Non-pigmented ciliary epithelial cell (primary cell): Measurements from ENCODE around the gene DLG2.

Experiments used
- DNase-seq: peaks from one replicate; pipeline ENCODE4 v3.0.0-alpha.2; 2010; ENCODE audit warnings: low read depth

DLG2 gene

DNA sequence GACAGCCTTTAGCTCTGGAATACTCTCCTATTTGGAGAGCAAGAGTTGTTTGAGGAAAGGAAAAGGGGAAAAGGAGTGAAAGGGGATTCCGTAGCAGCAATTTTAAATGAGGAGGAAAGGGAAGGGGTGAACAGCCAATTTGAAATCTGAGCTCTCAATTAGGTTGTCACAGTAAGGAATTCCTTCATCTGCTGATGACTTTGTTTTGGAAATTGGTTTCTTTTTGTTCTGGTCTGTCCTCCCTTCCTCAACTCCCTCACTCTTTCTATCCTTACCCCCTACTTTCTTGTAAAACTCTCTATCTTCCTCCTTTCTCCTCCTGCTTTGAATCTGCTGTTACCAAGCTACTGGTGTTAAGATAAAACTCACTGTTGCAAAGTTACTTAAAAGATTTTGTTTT is 1155.6 kb downstream of the DLG2 start:
- DNase-seq: no peak

DNA sequence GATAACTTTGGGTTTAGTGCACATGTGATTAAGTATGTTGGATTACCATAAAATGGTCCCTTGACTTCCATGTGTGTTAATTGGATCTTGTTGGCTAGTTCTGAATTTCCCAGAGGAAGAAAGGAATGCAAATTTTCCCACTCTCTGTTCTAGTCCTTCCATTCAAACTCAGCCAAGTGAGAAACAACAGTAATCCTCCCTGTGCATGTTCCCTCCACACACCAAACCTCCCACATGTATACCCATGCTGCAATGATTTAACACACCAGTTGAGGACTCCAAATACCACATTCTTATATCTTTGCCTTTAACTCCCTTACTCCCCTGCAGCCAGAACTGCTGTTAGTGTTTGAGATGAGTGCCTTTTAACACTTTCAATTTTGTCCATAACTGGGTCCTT is 1158.9 kb downstream of the DLG2 start:
- no peak for DNase-seq

DNA sequence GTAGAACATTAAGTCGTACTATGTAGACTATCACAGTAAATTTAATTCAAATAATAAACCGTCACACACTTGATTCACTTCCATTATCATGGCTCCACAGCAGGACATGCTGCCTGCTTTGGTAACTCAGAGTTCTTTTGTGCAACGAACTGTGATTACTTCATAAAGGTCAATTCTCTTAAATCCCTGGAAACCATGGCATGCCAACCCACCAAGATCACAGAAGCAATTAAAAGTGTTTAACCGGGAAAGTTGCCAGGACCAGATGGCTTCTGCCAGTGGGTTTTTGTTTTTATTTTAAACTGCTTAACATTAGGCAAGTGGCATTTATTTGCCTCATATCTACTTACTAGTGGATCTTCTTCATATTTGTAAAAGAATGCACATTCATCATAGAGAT is 1162.1 kb downstream of the DLG2 start:
- DNase-seq: no peak

DNA sequence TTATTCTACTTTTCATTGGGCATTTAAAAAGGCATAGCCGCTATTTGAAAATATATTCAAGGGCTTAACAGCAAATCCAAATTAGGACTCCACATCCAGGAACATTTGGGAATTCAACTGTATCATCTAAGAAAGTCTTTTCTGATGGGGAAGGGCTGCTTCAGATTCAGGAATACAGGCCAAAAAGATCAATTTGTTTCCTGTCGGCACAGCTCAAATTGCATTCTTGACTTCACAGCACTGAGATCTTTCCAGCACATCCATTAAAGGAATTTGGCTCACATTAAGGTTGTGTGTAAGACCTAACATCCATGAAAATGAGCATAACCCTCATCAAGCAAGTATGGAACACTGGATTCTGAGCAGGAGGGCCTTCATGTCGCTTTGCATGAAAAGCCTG is 1171.5 kb downstream of the DLG2 start:
- no peak for DNase-seq

DNA sequence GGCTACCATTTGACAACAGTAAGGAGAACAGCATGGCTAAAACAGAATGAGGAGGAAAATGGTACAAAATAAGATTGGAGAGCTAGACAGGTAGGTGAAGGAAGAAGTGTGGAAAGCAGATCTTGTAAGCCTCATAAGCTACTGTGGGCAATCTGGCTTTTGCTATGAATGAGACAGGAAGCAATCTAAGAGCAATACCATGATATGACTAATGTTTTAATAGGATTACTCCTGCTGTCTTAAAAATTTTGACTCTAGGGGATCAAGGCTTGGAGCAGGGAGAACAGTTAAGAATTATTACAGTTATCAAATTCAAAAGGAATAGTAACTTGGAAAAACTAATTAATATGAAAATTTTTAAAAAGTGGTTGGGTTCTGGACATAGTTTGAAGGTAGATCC is 1174.9 kb downstream of the DLG2 start:
- DNase-seq: no peak

DNA sequence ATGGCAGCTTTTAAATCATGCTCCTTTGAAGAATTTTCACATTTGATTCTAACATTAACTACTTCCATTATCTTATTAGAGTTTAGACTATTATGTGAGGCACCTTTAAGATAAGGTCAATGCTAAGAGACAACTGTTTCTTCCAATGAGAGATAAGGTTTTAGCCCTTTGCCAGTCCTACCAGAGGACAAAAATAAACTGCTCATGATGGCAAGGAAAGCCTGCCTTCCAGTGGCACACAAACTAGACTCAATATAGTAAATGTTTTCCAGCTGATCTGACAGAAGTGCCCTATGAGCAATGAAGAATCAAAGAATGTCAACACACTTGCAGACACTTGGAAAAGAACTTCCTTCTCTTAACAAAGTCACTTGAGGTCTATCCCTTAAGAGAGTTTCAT is 1188.6 kb downstream of the DLG2 start:
- no peak for DNase-seq

DNA sequence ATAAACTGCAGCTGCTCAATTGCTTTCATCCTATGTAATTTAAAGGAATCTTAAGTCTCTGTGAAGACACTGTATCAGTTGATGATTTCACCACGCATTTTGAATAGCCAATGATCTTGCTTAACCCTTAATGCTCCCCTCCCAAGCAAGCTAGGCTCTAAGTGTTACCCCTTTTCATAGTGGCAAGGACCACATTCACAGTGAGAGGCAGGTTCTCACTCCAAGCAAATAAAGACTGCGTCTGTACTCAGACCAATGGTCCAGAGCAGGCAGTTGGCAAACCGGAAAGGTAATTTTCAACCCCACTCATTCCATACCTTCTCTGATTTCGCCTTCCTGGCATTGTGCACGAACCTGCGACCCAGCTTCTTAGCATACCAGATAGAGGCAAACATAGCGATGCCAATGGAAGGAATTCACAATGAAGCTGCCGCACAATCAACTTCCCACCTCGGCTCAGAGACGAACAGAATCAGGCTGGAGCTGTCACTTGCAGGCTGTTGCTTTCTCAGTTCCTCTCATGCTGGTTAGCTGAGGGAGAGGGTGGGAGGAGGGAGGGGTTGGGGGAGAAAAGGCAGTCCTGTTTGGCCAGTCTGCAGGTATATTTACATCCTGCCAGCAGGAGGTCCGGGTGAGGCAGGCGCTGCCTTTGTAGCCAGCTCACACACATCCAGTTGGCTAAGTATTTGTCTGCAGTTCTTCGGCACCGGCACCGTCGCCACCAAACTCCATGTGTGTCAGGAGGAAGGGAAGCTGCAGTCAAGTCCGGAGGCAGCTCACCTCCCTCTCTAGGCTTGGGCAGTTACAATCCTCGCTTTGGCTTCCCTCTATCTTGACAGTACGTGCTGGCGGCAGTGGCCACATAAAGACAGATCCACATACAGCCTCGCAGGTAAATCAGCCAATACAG is 1189.8 kb downstream of the DLG2 start:
- no peak for DNase-seq

DNA sequence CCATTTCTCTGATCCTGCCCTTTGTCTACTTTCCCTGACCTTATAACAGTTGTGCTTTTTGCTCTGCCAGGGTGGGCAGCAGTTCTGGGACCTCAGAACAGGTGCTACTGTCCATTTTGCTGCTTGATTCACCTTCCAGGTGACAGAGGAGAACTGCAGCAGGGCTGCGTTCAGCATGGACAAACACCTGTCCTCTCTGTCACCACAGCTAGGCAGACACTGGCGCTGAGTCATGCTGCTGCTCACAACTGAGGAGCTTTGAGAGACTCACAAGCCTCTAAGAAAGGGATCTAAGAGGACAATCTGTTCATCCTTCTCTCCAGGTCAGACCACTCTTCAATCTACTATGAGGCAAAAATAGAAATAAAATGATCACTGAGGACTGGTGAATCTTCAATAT is 1196.5 kb downstream of the DLG2 start:
- DNase-seq: no peak

DNA sequence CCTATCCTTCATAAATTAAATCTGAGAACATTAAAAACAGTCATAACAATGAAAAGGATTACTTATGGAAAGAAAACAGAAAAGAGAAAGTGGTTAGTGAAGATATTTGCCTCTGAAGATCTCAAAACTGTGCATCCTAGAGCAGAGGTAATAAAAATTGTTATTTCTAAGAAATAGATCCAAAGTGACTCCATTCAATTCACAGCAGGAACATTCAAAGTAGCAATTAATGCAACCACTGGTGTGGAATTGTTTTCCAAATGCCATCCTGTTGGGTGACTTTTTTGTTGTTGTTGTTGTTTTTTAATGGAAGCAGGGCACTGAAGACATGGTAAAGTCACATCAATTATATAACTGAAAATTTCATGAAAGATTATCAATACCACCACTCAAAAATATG is 1201.5 kb downstream of the DLG2 start:
- DNase-seq: no peak

DNA sequence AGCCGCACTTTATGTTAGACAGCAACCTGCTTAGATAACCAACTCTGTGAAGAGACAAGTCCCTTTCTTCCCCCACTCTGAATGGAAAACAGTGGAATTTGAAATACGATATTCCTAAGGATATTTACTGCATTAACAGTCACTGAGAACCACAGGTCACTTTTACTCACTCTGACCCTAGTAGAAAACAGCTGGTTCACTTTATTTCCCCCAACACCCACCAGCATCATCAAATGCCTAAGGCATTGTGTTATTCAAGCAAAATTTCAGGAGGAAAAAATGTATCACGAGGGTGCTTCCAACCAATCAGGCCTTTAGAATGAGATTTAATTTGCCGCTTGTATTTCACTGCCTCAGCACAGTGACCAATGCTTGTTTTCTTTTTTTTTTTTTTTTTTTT is 1206.9 kb downstream of the DLG2 start:
- peak; percentile 30 for DNase-seq

DNA sequence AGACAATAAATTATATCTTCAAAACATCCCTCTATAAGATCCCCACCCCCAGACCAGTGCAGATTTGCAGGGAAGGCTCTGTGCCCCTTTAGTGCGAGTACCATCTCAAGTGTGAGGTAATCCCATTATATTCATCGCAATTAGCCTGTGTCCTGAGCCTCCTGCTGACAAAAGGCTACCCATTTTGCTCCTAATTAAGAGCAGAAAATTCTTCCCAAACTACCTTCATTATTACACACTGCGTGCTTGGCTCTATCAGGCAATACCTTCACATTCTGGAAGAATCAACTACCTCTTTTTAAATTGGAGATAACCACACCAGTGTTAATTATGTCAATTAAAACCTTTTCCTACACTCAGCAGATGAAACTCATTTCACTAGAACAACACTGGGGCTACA is 1207.5 kb downstream of the DLG2 start:
- DNase-seq: no peak

DNA sequence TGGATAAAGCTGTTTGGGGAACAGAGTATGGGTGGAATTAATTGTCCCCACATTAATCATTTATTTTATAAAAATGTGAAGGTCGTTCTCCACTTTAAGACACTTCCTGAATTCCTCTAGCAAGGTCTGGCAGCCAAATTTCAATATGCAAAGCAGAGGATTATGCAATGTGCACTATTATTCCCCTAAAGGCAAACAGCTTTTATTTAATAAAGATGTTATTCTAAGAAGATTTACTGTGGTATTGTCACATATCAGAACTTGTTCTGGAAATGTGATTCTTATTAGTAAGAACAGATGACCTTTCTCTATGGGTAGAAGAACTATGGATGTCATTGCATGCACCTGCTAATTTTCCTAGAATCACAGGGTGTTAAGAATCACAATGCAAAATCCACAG is 1212.2 kb downstream of the DLG2 start:
- no peak for DNase-seq

DNA sequence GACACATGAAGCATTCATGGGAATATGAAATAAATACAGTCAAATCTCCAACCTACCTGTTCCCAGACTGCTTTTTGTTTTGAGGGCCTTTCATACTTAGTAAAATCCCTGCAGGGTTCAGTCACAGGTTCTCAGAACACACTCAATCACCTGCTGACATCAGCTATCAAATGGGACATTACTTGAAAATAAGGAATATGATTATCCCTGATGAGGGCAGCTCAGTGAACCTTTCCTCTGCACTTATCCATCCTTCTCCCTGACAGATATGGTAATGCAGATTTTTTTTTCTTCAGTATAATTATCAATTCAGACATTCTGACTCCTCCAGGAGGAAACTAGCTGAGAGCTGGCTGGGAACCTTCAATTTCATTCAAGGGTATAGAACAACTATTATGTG is 1213.6 kb downstream of the DLG2 start:
- DNase-seq: no peak

DNA sequence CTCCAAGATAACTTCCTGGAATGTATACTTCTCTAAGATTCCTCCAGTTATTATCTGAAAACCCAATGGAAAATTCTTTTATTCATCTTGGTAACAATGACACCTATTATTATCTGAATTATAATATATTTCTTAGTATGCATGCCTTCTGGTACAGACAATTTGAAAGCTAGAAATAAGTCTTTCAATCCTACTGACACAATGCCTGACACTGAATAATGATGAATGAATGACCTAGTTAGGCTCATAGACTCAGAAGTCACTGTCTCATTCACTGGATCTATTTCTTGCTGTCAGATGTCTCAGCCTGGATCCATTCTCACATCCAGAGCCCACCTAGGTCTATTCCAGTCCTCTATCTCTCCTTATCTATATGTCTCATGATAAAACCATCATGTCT is 1214.3 kb downstream of the DLG2 start:
- no peak for DNase-seq

DNA sequence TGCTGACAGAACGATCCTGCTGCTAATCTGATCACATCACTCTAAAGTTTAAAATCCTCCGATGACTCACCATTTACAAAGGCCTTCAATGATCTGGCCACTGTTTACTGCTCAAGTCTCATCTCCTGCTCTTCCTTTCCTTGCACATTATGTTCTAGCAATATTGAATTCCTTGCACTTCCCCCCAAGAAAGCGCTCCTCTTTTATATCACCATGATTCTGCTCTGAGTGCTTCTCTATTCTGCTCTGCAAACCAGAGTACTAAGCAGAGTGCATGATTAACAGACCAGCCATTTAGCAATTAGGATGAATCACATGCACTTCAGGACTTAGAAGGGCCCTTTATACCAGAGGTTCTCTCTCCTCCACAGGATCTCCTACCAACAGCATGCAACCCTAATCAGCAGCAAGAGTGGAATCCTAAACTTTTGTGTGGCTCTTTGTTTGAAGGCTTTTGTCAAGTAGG is 1218.2 kb downstream of the DLG2 start:
- DNase-seq: no peak

DNA sequence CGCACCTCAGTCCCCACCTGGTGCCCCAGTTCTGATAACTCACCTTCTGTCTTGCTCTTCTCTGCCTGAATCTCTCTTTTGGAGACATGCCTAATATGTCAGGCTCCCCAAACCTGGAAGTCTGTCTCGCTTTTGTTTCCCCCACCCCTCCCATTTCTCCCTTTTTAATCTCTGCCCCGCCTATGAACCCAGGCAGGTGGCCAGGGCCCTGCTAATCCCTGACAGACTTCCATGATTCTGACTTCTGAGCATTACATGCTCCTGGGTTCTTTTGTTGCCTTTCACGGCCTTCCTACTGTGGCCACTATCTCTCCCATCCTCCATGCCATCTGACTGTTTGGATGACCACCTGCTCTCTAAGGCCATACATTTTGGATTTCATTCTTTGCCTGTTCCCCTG is 1220.1 kb downstream of the DLG2 start:
- no peak for DNase-seq

DNA sequence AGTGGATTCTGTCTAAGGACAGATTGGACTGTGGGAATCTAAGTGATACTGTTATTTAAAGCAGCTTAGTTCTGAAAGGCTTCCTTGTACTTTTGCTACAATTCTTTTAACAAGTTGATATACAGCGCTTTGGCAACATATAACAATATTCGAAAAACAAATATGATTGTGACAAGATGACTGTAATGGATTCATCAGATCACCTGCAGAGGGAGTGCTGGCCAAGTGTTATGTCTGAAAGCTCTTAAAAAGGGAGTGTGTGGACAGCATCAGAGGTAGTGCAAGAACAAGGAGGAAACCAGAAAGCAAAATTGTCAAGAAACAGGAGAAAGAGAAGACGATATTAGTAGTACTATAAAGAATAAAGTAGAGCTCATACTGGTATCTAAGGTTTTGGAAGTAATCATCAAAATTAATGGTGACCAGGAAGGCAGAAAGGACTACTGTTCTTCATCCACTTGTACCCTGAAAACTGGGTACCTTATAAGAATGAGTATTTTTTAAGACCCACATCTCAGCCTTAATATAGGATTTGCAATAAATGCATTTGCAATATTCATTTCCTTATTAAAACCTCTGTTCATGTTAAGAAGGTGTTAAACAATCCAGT is 1229.0 kb downstream of the DLG2 start:
- DNase-seq: no peak

DNA sequence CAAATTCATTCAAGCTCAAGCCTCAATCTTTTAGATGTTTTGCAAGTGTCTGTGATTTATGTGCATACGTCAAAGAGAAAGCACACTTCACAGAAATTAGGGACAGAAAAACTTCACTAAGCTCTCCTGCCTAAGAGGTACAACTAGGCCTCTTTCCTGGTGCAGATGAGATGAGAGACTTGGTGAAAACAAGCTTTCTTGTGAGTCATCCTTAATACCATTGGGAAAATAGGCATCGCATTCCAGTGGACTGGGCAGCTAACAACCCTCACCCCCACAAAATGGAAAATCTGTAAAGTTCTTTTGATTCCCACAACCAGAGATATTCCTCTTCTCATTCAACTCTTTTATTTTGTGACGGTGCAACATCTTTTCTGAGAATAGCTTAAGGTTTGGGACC is 1230.6 kb downstream of the DLG2 start:
- DNase-seq: no peak

DNA sequence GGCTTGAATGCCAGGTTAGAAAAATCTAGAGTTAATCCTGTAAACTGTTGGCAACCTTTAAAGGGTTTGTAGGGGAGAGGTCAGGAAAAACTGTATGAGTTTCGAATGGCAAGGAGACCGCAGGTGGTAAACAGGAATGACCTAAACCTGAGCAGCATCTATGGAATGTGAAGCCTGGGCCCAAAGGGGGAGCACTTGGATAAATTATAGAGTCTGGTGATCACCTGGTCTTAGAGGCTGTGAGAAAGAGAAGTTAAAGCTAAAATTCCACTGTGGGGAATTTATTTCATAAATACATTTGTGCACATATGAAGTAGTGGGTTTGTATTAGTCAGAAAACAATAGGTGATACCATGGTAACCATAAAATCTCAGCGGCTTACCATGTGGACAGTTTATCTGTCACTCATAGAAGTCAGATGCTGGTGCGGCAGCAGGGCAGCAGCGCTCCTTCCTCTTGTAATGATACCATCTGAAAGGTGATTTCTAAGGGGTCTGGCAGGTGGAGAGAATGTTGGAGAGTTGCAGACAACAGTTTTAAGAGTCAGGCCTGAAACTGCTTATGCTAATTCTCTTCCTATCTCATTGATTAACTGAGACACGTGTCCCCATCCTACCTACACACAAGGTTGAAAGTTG is 1236.6 kb downstream of the DLG2 start:
- DNase-seq: no peak

DNA sequence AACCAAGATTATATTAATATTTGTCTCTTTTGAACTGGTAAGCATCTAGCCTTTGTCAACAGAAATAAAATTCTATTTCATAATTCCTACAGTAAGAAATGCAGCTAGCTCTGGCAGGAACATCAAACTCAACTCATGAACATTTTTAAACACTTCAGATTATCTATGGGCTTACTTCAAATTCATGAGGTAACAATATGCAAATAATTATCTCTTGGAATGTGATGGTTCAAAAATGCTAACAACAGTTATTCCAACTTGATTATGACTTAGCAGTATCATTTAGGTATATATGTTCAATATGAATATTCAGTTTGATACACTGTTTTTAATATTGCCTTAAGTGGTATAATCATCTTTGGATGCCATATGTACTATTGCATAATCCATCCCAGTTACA is 1237.4 kb downstream of the DLG2 start:
- DNase-seq: no peak

DNA sequence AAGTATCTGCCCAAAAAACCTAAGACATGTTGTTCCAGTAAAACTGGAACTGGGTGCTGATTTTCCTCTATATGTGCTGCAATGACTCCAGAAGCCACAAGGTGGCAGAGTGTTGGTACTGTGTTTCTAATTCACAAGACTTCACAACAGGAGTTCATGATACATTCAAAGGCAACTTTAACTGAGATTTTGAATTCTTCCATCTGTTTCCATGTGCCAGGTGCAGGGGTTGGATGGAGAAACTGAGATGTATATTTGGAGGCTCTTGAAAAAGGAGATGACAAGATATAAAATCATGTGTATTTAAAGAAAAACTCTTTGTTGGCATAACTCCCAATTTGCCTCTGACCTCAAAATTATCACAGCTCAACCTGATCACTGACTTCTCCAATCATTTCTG is 1242.4 kb downstream of the DLG2 start:
- no peak for DNase-seq

DNA sequence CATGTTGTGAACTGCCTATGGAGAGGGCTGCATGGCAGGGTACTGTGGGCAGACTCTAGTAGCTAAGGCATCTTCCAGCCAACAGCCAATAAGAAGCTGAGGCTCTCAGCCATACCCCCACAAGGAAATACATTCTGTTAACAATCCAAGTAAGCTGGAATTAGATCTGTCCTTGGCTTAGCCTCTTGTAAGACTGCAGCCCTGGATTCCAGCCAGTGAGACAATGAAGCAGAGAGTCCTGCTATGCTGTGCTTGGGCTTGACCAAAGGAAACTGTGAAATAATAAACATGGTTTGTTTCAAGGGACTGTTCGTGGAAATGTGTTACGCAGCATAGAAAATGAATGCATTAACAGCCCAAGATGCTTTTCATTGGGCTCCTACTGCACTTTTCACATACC is 1243.6 kb downstream of the DLG2 start:
- DNase-seq: no peak

DNA sequence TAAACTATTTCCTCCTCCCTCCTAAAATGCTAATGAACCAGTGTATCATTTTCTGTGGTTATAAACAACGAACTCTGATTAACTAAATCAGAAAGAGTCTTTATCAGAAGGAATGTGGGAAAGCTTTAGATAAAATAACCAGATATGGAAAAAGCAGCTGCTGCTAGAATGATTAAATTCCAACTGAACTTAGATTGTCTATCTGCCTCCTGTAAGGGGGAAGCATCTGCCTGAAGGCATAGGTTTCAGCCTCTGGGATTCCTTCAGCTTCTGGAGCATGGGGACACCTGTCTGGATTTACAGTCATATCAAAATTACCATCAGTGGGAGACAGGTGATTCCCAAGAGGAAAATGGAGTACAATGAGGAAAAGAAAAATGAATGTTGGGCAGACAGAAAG is 1245.5 kb downstream of the DLG2 start:
- no peak for DNase-seq
